Left lung (tissue), 10 donors: ENCODE data around the gene MTUS2. TPM values are rescaled to one million over a fixed set of nuclear protein-coding genes. Genes with fewer than 3 reads are reported as not detected.

Experiments
- ATAC-seq: fragments of 200-7000 bp; cut with Tn5 transposase; one replicate; pipeline ENCODE4 v1.9.1; 2020; ENCODE audit warnings: moderate library complexity
- DNase-seq, 4 donors: peaks; one replicate each; pipeline ENCODE4 v3.0.0-alpha.2; 2013 to 2020
- H3K27ac ChIP-seq, 2 donors: fragments of 200-600 bp; sonication (generic) in 1 of 2; one replicate each; pipeline versions ENCODE4 v1.5.0 to v1.8.0; 2020 to 2021
- H3K27me3 ChIP-seq, 2 donors: fragments of 200-600 bp; sonication (generic) in 1 of 2; one replicate each; pipeline versions ENCODE4 v1.5.0 to v1.8.0; 2020 to 2021
- H3K36me3 ChIP-seq, 2 donors: fragments of 200-600 bp; sonication (generic) in 1 of 2; one replicate each; pipeline versions ENCODE4 v1.5.0 to v1.8.0; 2020 to 2021
- H3K4me1 ChIP-seq, 2 donors: fragments of 200-600 bp; one replicate each; pipeline ENCODE4 v1.8.0; 2021
- H3K4me3 ChIP-seq, 2 donors: fragments of 200-600 bp; sonication (generic) in 1 of 2; one replicate each; pipeline versions ENCODE4 v1.5.0 to v1.8.0; 2020 to 2021; ENCODE audit warnings: mild to moderate bottlenecking in 1 of 2
- H3K9me3 ChIP-seq, 2 donors: fragments of 200-600 bp; sonication (generic) in 1 of 2; one replicate each; pipeline versions ENCODE4 v1.5.0 to v1.8.0; 2020 to 2021
- CTCF ChIP-seq, 2 donors: fragments of 200-600 bp; sonication (generic) in 1 of 2; IDR thresholded peaks; one replicate each; pipeline versions ENCODE4 v1.5.0 to v1.8.0; 2021; ENCODE audit warnings: antibody characterized with exemption in 2 of 2
- intact Hi-C, 2 donors: fragments of 100-400 bp; cut with DNase I; formaldehyde crosslinking; loops; one replicate each; pipeline versions ENCODE4 v1.11.2 to v1.14.2; 2022
- polyA plus RNA-seq, 6 donors: library from polyadenylated mRNA; unstranded; fragments of 120-200 nt; gene quantifications; one replicate each; pipeline ENCODE4 v1.2.1, GENCODE V29; 2013; ENCODE audit not compliant: insufficient read length in 6 of 6
- total RNA-seq, 2 donors: library from RNA; stranded (reverse); fragmentation: NEBNext Ultra II Directional; extraction: Animal tissue kit (Norgen Biotek cat#: 25700); gene quantifications; one replicate each; pipeline ENCODE4 v1.2.1, GENCODE V29; 2021
- donor health status: DM: no; HTN: yes; CAD: no.
- donor health status: DM: no; HTN: no; CAD: no.

Gene MTUS2
- total and polyA plus RNA-seq, 8 donors, result 0.21 to 0.92 (median 0.50) TPM

DNA sequence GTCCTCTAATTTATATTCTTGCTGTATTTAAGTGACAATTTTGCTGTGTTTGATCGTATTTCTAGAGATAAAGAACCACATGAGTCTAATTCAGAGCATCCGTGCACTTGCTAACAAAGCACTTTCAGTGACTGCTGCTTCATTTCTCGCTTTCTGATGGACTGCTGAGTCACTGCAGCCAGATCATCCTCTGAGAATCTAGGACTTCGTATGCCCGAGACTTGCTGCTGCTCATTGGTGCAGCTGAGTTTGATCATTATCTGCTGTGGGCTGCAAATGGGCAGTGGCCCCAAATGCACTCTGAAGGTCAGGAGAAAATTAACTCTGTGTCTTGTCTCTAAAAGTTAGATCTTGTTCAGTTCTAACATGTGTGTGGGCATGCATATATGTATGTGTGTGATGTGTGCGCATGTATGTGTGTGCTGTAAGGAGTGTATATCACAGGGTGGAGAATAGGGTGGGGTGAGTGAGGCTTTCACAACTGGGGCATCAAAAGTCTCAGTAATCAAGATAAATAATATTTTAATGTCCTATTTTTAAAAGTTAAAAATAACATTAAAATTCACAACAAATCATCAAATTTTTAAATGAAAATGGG is 342.6 kb downstream of the MTUS2 start:
- no peaks in the 10 kb centered on the region for H3K4me1 ChIP-seq
- ATAC-seq (no peak), DNase-seq (no peak)
- no peaks in the 10 kb centered on the region for H3K9me3 ChIP-seq
- intact Hi-C loops, result no loop called here
- H3K27me3 ChIP-seq, result no peaks in the 10 kb centered on the region
- no peaks in the 10 kb centered on the region for H3K36me3 ChIP-seq
- no peak overlapping the region for H3K4me3 ChIP-seq
- TF ChIP-seq CTCF (IDR thresholded peaks at IDR 0.05), result no peak
- H3K27ac ChIP-seq, result no peak overlapping the region

GRCh38 chr13:29164116-29164515 is 344.0 kb downstream of the MTUS2 start:
- DNase-seq, result peak in 1 of 4 donors; percentile 7
- Histone ChIP-seq H3K4me3 (no peak overlapping the region), H3K9me3 (no peaks in the 10 kb centered on the region), H3K4me1 (no peaks in the 10 kb centered on the region), H3K27me3 (no peaks in the 10 kb centered on the region), H3K27ac (no peak overlapping the region), H3K36me3 (no peaks in the 10 kb centered on the region)
- no peak for TF ChIP-seq CTCF (IDR thresholded peaks at IDR 0.05)
- intact Hi-C loops, result no loop called here
- no peak for ATAC-seq

DNA sequence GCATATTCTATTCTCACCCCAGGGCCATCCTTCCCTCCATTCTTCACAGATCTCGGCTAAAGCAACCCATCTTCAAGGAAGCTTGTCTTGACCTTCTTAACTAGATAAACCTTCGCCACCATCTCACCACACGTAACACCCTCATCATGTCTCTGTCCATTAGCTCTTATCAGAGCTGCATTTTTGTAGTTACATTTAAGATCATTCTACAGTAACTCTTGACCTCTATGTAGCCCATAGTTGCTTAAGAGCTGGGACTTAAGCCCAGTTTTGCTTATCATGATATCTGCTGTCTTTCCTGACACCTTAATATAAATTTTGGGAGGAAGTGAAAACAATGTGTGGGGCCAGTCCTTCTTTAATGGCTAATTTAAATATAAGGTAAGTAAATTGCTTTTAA is 345.1 kb downstream of the MTUS2 start:
- Histone ChIP-seq H3K4me3 (no peak overlapping the region), H3K27ac (no peak overlapping the region), H3K4me1 (no peaks in the 10 kb centered on the region), H3K9me3 (no peaks in the 10 kb centered on the region), H3K36me3 (no peaks in the 10 kb centered on the region), H3K27me3 (no peaks in the 10 kb centered on the region)
- ATAC-seq (no peak), DNase-seq (no peak)
- TF ChIP-seq CTCF (IDR thresholded peaks at IDR 0.05), result no peak
- intact Hi-C loops, result no loop called here

- intact Hi-C loops, result no loop called here
- H3K4me1 ChIP-seq, result no peaks in the 10 kb centered on the region
Observed at GRCh38 chr13:29165840-29166239, 345.7 kb downstream of the MTUS2 start.

More at GRCh38 chr13:29165840-29166239, 345.7 kb downstream of the MTUS2 start:
- no peak overlapping the region for H3K27ac ChIP-seq
- no peaks in the 10 kb centered on the region for H3K9me3 ChIP-seq
- no peaks in the 10 kb centered on the region for H3K36me3 ChIP-seq
- H3K27me3 ChIP-seq, result no peaks in the 10 kb centered on the region
- no peak overlapping the region for H3K4me3 ChIP-seq
- no peak for TF ChIP-seq CTCF (IDR thresholded peaks at IDR 0.05)
- DNase-seq, result no peak
- no peak for ATAC-seq
